ENCODE results near the gene PIAS1.
"Not testable (repeated sequence)": the region's sequence is repeated elsewhere in the genome, so short reads cannot be mapped to it uniquely, and the experiment has no call there.

Gene PIAS1

GRCh38 chr15:68218847-68219798 is 165.0 kb downstream of the PIAS1 start:
- peak; percentile 14 for DNase-seq (ENCODE audit: low spot score)

GRCh38 chr15:68220489-68220888 is 166.4 kb downstream of the PIAS1 start:
- no peak for DNase-seq (ENCODE audit: low spot score)

GRCh38 chr15:68220967-68221366 is 166.9 kb downstream of the PIAS1 start:
- no peak for DNase-seq (ENCODE audit: low spot score)

GRCh38 chr15:68221530-68222431 is 167.7 kb downstream of the PIAS1 start:
- DNase-seq (ENCODE audit: low spot score) = not testable (repeated sequence)

- not testable (repeated sequence) for DNase-seq (ENCODE audit: low spot score)
Observed at GRCh38 chr15:68222432-68222743, 168.3 kb downstream of the PIAS1 start.

GRCh38 chr15:68223171-68223570 is 169.1 kb downstream of the PIAS1 start:
- DNase-seq (ENCODE audit: low spot score) = no peak

- DNase-seq (ENCODE audit: low spot score) = no peak
Observed at GRCh38 chr15:68224108-68224507, 170.0 kb downstream of the PIAS1 start.

- peak; percentile 36 for DNase-seq (ENCODE audit: low spot score)
Observed at GRCh38 chr15:68224546-68225250, 170.6 kb downstream of the PIAS1 start.

- not testable (repeated sequence) for DNase-seq (ENCODE audit: low spot score)
Observed at GRCh38 chr15:68225442-68225841, 171.3 kb downstream of the PIAS1 start.

- peak; percentile 31 for DNase-seq (ENCODE audit: low spot score)
Observed at GRCh38 chr15:68227643-68228142, 173.6 kb downstream of the PIAS1 start.

- peak; percentile 26 for DNase-seq (ENCODE audit: low spot score)
Observed at GRCh38 chr15:68228143-68228970, 174.2 kb downstream of the PIAS1 start.

- DNase-seq (ENCODE audit: low spot score) = no peak
Observed at GRCh38 chr15:68228971-68229385, 174.9 kb downstream of the PIAS1 start.

- peak; percentile 95 for DNase-seq (ENCODE audit: low spot score)
Observed at GRCh38 chr15:68229386-68230156, 175.5 kb downstream of the PIAS1 start, which contains the start of gene CLN6. Gene CLN6, minus strand, starts transcription at chr15:68229728. Its CDS starts 144 bp downstream, at chr15:68229584.

GRCh38 chr15:68230157-68231100 is 176.3 kb downstream of the PIAS1 start:
- DNase-seq (ENCODE audit: low spot score) = no peak

GRCh38 chr15:68231102-68231818 is 177.1 kb downstream of the PIAS1 start:
- peak; percentile 87 for DNase-seq (ENCODE audit: low spot score)

GRCh38 chr15:68232449-68232848 is 178.3 kb downstream of the PIAS1 start:
- no peak for DNase-seq (ENCODE audit: low spot score)

- no peak for DNase-seq (ENCODE audit: low spot score)
Observed at GRCh38 chr15:68232937-68233336, 178.8 kb downstream of the PIAS1 start.

GRCh38 chr15:68234060-68234459 is 179.9 kb downstream of the PIAS1 start:
- DNase-seq (ENCODE audit: low spot score) = no peak
